Fibroblast of pulmonary artery (primary cell): ENCODE measurements around the gene KRTAP10-6.

Experiments
- DNase-seq: peaks from one replicate; pipeline ENCODE4 v3.0.0-alpha.2; 2010; ENCODE audit warnings: low read depth
- H3K4me3 ChIP-seq: replicated peaks from 2 replicates; pipeline ENCODE4 v1.5.1; 2011; ENCODE audit warnings: low read depth, mild to moderate bottlenecking, control low read depth, low read length, moderate library complexity
- TF ChIP-seq, protein P1 (sequence below): IDR thresholded peaks from 2 replicates; pipeline ENCODE4 v1.5.1; 2011; ENCODE audit warnings: mild to moderate bottlenecking, control low read depth, low read length, inconsistent platforms; ENCODE audit errors: missing control alignments

KRTAP10-6 gene

DNA sequence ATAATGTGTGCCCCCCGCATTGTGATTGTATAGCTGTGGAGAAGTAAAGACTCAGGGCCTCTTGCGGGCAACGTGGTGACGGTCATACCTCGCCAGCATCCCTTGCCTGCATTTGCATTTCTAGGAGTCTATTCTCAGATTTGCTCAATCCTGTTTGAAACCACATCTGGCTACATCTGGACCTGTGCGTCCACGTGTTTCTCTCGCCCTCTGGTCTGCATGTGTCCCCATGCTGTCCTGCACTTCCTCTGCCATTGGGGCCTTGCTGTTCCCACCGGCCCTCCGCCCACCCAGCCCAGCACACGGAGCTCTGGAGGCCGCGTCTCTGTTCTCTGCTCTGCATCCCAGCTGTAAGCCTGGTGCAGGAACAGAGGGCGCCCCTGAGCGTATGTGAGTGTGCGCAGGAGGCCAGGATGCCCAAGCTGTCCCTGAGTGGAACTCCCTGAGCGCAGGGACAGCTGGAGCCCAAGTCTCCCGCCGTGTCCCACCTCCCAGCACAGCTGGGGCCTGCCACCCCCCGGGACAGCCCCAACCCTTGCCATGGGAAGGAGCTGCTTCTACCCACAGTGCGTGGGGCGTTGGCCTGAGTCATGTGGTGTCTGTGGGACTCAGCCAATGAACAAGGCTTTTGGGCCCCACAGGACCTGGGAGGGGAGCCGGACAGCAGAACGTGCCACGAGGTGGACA, 42.6 kb downstream of the KRTAP10-6 start:
- TF ChIP-seq, protein P1, sequence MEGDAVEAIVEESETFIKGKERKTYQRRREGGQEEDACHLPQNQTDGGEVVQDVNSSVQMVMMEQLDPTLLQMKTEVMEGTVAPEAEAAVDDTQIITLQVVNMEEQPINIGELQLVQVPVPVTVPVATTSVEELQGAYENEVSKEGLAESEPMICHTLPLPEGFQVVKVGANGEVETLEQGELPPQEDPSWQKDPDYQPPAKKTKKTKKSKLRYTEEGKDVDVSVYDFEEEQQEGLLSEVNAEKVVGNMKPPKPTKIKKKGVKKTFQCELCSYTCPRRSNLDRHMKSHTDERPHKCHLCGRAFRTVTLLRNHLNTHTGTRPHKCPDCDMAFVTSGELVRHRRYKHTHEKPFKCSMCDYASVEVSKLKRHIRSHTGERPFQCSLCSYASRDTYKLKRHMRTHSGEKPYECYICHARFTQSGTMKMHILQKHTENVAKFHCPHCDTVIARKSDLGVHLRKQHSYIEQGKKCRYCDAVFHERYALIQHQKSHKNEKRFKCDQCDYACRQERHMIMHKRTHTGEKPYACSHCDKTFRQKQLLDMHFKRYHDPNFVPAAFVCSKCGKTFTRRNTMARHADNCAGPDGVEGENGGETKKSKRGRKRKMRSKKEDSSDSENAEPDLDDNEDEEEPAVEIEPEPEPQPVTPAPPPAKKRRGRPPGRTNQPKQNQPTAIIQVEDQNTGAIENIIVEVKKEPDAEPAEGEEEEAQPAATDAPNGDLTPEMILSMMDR, result no peak
- DNase-seq, result no peak
- H3K4me3 ChIP-seq, result no peak overlapping the region

GRCh38 chr21:44548922-44549321, 43.4 kb downstream of the KRTAP10-6 start:
- TF ChIP-seq, protein P1, result no peak
- no peak for DNase-seq
- H3K4me3 ChIP-seq, result no peak overlapping the region

GRCh38 chr21:44548381-44548780, 43.9 kb downstream of the KRTAP10-6 start:
- H3K4me3 ChIP-seq, result no peak overlapping the region
- DNase-seq, result no peak
- TF ChIP-seq, protein P1, result no peak

GRCh38 chr21:44547656-44548331, 44.5 kb downstream of the KRTAP10-6 start:
- no peak overlapping the region for H3K4me3 ChIP-seq
- TF ChIP-seq, protein P1, result no peak
- no peak for DNase-seq

DNA sequence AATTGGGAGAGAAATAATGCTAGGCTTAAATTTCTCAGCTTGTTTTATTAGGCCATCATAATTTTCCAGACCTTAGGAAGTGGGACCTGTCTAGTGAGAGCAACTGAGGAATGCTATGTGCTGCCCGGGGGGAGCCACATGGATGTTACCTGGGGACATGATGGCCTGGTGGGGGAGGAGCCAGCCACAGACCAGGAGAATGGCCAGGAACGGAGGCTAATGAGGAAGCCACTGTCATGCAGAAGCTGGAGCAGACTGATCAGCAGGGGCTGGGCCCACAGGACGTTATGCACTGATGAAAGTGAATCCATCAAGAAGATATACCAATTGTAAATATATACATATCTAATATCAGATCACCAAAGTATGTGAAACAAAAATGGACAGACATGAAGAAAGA, 47.7 kb downstream of the KRTAP10-6 start:
- no peak for DNase-seq
- H3K4me3 ChIP-seq, result no peak overlapping the region
- TF ChIP-seq, protein P1, result no peak

- no peak for DNase-seq
- TF ChIP-seq, protein P1, result no peak
- H3K4me3 ChIP-seq, result no peak overlapping the region
Measured at GRCh38 chr21:44542716-44543115, 49.6 kb downstream of the KRTAP10-6 start.
